Ishikawa (cell line): Measurements from ENCODE around the gene ASB1.

ENCODE experiments used
- CEBPB ChIP-seq: IDR thresholded peaks from 2 replicates; pipeline ENCODE4 v1.6.1; 2012
- EGR1 ChIP-seq: IDR thresholded peaks from 2 replicates; pipeline ENCODE4 v1.6.1; 2012
- EP300 ChIP-seq: IDR thresholded peaks from 2 replicates; pipeline ENCODE4 v1.6.1; 2012; ENCODE audit warnings: borderline replicate concordance
- MAX ChIP-seq: IDR thresholded peaks from 2 replicates; pipeline ENCODE4 v1.6.1; 2012
- NFIC ChIP-seq: IDR thresholded peaks from 2 replicates; pipeline ENCODE4 v1.6.1; 2012
- RAD21 ChIP-seq: IDR thresholded peaks from 2 replicates; pipeline ENCODE4 v1.6.1; 2012; ENCODE audit warnings: low read depth
- TAF1 ChIP-seq: IDR thresholded peaks from 2 replicates; pipeline ENCODE4 v1.6.1; 2012; ENCODE audit warnings: low read depth, mild to moderate bottlenecking
- YY1 ChIP-seq: IDR thresholded peaks from 2 replicates; pipeline ENCODE4 v1.6.1; 2012; ENCODE audit warnings: low read depth
- ZBTB7A ChIP-seq: IDR thresholded peaks from 2 replicates; pipeline ENCODE4 v1.6.1; 2012; ENCODE audit warnings: low read depth
- TF ChIP-seq, protein P1 (sequence below): IDR thresholded peaks from 2 replicates; pipeline ENCODE4 v1.6.1; 2012; ENCODE audit warnings: low read depth, mild to moderate bottlenecking

GRCh38 chr2:238478216-238478615, 51.5 kb downstream of the ASB1 start:
- no peak for TF ChIP-seq EP300
- TF ChIP-seq, protein P1, sequence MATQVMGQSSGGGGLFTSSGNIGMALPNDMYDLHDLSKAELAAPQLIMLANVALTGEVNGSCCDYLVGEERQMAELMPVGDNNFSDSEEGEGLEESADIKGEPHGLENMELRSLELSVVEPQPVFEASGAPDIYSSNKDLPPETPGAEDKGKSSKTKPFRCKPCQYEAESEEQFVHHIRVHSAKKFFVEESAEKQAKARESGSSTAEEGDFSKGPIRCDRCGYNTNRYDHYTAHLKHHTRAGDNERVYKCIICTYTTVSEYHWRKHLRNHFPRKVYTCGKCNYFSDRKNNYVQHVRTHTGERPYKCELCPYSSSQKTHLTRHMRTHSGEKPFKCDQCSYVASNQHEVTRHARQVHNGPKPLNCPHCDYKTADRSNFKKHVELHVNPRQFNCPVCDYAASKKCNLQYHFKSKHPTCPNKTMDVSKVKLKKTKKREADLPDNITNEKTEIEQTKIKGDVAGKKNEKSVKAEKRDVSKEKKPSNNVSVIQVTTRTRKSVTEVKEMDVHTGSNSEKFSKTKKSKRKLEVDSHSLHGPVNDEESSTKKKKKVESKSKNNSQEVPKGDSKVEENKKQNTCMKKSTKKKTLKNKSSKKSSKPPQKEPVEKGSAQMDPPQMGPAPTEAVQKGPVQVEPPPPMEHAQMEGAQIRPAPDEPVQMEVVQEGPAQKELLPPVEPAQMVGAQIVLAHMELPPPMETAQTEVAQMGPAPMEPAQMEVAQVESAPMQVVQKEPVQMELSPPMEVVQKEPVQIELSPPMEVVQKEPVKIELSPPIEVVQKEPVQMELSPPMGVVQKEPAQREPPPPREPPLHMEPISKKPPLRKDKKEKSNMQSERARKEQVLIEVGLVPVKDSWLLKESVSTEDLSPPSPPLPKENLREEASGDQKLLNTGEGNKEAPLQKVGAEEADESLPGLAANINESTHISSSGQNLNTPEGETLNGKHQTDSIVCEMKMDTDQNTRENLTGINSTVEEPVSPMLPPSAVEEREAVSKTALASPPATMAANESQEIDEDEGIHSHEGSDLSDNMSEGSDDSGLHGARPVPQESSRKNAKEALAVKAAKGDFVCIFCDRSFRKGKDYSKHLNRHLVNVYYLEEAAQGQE, result no peak
- TF ChIP-seq YY1, result no peak
- TF ChIP-seq RAD21, result no peak
- TF ChIP-seq EGR1, result no peak
- TF ChIP-seq CEBPB, result no peak
- no peak for TF ChIP-seq ZBTB7A
- TF ChIP-seq TAF1, result no peak
- TF ChIP-seq NFIC, result no peak
- TF ChIP-seq MAX, result no peak
